Right atrium auricular region (tissue), 2 donors: Measurements from ENCODE around the gene C6orf62. TPM values are rescaled to one million over a fixed set of nuclear protein-coding genes. Genes with fewer than 3 reads are reported as not detected.
"Not testable (repeated sequence)": the region's sequence is repeated elsewhere in the genome, so short reads cannot be mapped to it uniquely, and the experiment has no call there.

Experiments used
- DNase-seq: peaks from one replicate; pipeline ENCODE4 v3.0.0-alpha.2; 2019; ENCODE audit warnings: low spot score
- H3K27ac ChIP-seq, 2 donors: fragments of 200-600 bp; sonication (generic); 1 replicate in 1 of 2; 2 replicates in 1 of 2; pipeline ENCODE4 v1.5.1; 2016 to 2019
- H3K27me3 ChIP-seq, 2 donors: fragments of 200-600 bp; sonication (generic); one replicate each; pipeline versions ENCODE4 v1.5.1 to v1.6.0; 2017 to 2019
- H3K36me3 ChIP-seq: fragments of 200-600 bp; sonication (generic); one replicate; pipeline ENCODE4 v1.5.1; 2016
- H3K4me1 ChIP-seq, 2 donors: fragments of 200-600 bp; sonication (generic); one replicate each; pipeline versions ENCODE4 v1.5.1 to v1.6.0; 2017 to 2019
- H3K4me3 ChIP-seq, 2 donors: fragments of 200-600 bp; sonication (generic); 1 replicate in 1 of 2; 2 replicates in 1 of 2; pipeline ENCODE4 v1.5.1; 2017 to 2019; ENCODE audit warnings: mild to moderate bottlenecking in 1 of 2, moderate library complexity in 1 of 2
- H3K9me3 ChIP-seq, 2 donors: fragments of 200-600 bp; sonication (generic); one replicate each; pipeline ENCODE4 v1.5.1; 2019
- total RNA-seq, 2 donors: library from RNA; depleted of rRNA; stranded (reverse); fragments of >200 nt; gene quantifications; one replicate each; pipeline ENCODE4 v1.1.0, GENCODE V29; 2016
- TF ChIP-seq, protein P1 (sequence below), 2 donors: fragments of 200-600 bp; sonication (generic); IDR thresholded peaks; one replicate each; pipeline ENCODE4 v1.5.1; 2019; ENCODE audit warnings: antibody characterized with exemption in 2 of 2

C6orf62 gene
- total RNA-seq, result 10 to 100 TPM; 24.0 to 47.4 TPM

DNA sequence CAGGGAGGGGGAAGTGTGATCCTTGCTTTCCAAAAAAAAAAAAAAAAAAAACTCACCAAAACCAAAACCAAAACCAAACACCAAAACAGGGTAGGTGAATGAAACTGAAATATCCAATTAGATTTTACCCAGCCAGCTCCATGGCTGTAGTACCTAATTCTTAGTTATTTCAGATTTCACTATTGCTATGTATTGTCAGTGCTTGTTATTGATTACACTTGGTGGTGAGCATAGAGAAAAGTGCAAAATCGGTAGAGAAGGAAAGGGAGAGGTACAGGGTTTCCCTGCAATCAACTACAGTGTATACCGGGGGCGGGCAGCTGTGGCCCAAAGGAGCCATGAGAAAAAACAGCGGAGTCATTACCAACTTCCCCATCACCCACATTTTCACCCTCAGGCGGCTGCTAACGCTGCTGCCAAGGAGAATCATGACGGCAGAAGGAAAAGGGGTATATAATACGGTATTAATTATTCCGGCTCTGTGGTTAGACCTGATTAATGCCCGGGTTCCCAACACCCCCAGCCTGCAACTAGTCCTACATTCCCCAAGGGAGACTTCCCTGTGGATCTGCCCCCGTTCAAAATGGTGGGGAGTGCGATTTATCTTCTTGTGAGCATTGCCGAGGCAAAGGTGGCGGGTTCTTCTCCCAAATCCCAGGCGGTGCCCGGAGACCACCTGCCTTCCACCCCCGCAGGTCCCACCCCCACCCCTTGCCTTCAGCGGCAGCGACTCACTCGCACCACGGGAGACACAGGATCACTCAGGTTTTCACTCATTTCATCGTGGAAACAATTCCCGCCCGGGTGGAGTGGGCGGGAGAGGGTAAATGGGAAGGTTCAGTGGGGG, at the start of gene C6orf62:
Gene C6orf62, minus strand, starts transcription at position 30 of the 847 bp plus-strand sequence. CDS start 486 bp downstream, outside the sequence.
- H3K27ac ChIP-seq, result peak within 1 kb of the TSS; percentile 100
- peaks cover 0 to 50% of the 10 kb centered on the region in 2 donors for H3K4me1 ChIP-seq
- DNase-seq, result no peak
- H3K36me3 ChIP-seq, result peaks cover 18% of the 10 kb centered on the region
- no peaks in the 10 kb centered on the region for H3K27me3 ChIP-seq
- TF ChIP-seq, protein P1, sequence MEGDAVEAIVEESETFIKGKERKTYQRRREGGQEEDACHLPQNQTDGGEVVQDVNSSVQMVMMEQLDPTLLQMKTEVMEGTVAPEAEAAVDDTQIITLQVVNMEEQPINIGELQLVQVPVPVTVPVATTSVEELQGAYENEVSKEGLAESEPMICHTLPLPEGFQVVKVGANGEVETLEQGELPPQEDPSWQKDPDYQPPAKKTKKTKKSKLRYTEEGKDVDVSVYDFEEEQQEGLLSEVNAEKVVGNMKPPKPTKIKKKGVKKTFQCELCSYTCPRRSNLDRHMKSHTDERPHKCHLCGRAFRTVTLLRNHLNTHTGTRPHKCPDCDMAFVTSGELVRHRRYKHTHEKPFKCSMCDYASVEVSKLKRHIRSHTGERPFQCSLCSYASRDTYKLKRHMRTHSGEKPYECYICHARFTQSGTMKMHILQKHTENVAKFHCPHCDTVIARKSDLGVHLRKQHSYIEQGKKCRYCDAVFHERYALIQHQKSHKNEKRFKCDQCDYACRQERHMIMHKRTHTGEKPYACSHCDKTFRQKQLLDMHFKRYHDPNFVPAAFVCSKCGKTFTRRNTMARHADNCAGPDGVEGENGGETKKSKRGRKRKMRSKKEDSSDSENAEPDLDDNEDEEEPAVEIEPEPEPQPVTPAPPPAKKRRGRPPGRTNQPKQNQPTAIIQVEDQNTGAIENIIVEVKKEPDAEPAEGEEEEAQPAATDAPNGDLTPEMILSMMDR (IDR thresholded peaks at IDR 0.05), result no peak
- peak within 1 kb of the TSS; percentile 93 to 99 for H3K4me3 ChIP-seq
- H3K9me3 ChIP-seq, result no peaks in the 10 kb centered on the region

DNA sequence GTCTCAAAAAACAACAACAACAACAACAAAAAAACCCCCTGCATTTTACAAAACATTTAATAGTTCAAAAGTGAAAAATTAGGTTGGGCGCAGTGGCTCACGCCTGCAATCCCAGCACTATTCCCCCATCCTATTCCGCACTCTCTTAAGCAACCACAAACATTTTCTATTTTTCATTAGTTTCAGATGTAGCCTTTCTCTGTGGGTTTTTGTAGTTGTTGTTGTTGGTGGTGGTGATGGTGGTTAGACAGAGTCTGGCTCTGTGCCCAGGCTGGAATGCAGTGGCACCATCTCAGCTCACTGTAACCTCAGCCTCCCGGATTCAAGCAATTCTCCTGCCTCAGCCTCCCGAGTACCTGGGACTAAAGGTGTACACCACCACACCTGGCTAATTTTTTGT, 49.4 kb upstream of the C6orf62 start:
- no peak overlapping the region for H3K27ac ChIP-seq

DNA sequence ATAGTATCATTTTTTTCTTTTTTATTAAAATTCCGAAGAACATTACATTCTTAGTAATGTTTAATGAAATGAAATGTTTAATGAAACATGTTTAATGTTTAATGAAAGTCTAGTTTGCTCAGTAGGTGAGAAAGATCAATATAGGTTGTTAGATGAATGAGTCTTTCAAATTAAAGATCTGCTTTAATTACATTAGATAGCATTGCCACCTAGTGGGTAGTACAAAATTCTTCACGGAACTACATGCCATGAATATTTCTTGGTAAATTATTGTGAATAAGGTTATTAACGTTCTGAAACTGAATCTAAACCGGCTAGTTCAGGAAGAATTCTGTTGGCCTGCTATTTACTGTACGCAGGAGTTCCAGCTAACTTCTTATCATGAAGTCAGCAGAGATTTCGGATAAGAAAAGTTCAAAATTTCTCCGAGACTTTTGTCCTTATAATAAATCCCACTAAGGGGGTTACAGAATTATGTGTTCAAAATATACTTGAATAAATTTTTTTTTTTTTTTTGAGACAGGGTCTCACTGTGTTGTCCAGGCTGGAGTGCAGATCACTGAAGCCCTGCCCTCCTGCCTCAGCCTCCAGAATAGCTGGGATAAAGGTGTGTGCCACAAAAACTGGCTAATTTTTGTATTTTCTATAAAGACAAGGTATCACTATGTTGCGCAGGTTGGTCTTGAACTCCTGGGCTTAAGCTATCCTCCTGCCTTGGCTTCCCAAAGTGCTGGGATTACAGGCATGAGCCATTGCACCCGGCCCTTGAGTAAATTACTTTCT, 47.9 kb upstream of the C6orf62 start:
- H3K36me3 ChIP-seq, result no peaks in the 10 kb centered on the region
- DNase-seq, result no peak
- no peaks in the 10 kb centered on the region for H3K4me1 ChIP-seq
- H3K27ac ChIP-seq, result no peak overlapping the region
- TF ChIP-seq, protein P1 (IDR thresholded peaks at IDR 0.05), result peak in 1 of 2 donors; percentile 56
- H3K27me3 ChIP-seq, result no peaks in the 10 kb centered on the region
- no peak overlapping the region for H3K4me3 ChIP-seq
- no peaks in the 10 kb centered on the region for H3K9me3 ChIP-seq

More for the DNA sequence above, 49.4 kb upstream of the C6orf62 start:
- no peaks in the 10 kb centered on the region for H3K9me3 ChIP-seq
- H3K4me3 ChIP-seq, result no peak overlapping the region
- H3K27me3 ChIP-seq, result no peaks in the 10 kb centered on the region
- TF ChIP-seq, protein P1 (IDR thresholded peaks at IDR 0.05), result no peak
- no peak for DNase-seq
- no peaks in the 10 kb centered on the region for H3K36me3 ChIP-seq
- H3K4me1 ChIP-seq, result no peaks in the 10 kb centered on the region

DNA sequence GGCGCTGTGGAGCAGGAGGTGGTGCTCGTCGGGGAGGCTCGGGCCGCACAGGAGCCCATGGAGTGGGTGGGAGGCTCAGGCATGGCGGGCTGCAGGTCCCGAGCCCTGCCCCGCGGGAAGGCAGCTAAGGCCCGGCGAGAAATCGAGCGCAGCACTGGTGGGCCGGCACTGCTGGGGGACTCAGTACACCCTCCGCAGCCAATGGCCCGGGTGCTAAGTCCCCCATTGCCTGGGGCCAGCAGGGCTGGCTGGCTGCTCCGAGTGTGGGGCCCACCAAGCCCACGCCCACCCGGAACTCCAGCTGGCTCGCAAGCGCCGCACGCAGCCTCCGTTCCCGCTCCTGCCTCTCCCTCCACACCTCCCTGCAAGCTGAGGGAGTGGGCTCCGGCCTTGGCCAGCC, 47.0 kb upstream of the C6orf62 start:
- H3K36me3 ChIP-seq, H3K4me3 ChIP-seq, H3K27me3 ChIP-seq, DNase-seq, H3K27ac ChIP-seq, H3K9me3 ChIP-seq, H3K4me1 ChIP-seq: not testable (repeated sequence)

DNA sequence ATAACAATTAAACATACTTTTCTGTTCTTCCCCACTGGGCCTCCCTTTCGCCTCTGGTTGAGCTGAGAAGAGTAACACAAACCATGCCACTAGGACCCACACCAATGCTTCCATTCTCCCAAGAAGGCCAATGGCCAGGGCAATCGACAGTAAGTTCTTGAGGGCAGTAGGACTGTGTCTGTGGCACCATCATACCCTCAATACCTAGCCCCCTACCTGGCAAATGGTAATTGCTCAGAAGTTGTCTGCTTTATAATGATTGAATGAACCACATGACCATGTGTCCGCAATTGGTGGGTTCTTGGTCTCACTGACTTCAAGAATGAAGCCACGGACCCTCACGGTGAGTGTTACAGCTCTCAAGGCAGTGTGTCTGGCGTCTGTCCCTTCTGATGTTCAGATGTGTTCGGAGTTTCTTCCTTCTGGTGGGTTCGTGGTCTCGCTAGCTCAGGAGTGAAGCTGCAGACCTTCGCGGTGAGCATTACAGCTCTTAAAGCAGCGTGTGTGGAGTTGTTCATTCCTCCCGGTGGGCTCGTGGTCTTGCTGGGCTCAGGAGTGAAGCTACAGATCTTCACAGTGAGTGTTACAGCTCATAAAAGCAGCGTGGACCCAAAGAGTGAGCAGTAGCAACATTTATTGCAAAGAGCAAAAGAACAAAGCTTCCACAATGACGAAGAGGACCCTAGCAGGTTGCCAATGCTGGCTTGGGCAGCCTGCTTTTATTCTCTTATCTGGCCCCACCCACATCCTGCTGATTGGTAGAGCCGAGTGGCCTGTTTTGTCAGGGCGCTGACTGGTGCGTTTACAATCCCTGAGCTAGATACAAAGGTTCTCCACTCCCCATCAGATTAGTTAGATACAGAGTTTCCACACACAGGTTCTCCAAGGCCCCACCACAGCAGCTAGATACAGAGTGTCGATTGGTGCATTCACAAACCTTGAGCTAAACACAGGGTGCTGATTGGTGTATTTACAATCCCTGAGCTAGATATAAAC, 46.2 kb upstream of the C6orf62 start:
- not testable (repeated sequence) for H3K27ac ChIP-seq, H3K36me3 ChIP-seq, H3K27me3 ChIP-seq, H3K4me3 ChIP-seq, DNase-seq, H3K9me3 ChIP-seq, H3K4me1 ChIP-seq

DNA sequence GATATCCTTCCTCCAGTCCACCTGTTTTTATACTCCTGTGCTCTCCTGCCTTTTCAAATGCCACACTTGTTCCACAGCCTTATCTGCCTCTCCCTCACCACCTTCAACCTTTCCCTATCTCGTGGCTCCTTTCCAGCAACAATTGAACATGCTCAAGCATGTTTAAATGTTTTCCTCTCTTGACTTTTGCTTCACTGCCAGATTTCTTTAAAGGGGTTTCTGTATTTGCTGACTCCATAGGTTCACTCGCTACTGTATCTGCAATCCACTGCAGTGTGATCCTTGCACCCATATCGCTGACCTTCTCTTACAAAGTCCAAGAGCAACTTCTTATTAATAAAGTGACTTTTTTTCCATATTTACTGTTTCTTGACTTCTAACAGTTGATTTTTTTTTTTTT, 44.6 kb upstream of the C6orf62 start:
- no peaks in the 10 kb centered on the region for H3K4me1 ChIP-seq
- H3K9me3 ChIP-seq, result no peaks in the 10 kb centered on the region
- H3K27ac ChIP-seq, result no peak overlapping the region
- no peak overlapping the region for H3K4me3 ChIP-seq
- TF ChIP-seq, protein P1 (IDR thresholded peaks at IDR 0.05), result no peak
- no peaks in the 10 kb centered on the region for H3K27me3 ChIP-seq
- no peaks in the 10 kb centered on the region for H3K36me3 ChIP-seq
- no peak for DNase-seq
